ENCODE measurements around the gene LAMTOR1. TPM values are rescaled to one million over a fixed set of nuclear protein-coding genes. Genes with fewer than 3 reads are reported as not detected.

LAMTOR1 gene
- polyA plus RNA-seq, 2 of the 4 experiments (the other 2 are of a cell fraction) = 66.1 to 119 TPM

DNA sequence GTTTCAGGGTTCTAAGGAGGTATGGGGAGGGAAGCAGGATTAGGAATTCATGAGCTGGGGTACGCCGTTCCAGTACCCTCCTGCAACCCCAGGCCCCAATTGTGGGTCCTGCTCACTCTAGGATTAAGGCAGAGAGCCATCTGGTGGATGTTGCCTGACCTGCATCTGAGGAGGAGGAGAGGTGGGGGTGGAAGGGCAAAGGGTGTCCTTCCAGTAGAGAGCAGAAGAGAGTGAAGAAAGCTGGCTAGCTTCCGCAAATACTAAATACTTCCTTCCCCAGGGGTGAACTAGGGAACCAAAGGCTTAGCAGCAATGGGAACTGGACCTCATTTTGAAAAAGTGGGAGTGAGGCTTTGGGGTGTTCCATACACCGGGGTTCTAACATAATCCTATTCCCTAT is 11.8 kb downstream of the LAMTOR1 start:
- TF ChIP-seq RAD21 (conservative IDR thresholded peaks at IDR 0.05 in 1 of 2, IDR thresholded peaks at IDR 0.05 in 1 of 2) (peak; percentile 75 to 83), MAX (IDR thresholded peaks at IDR 0.05) (no peak), EP300 (IDR thresholded peaks at IDR 0.05) (no peak), NR3C1 (IDR thresholded peaks at IDR 0.05) (no peak), RCOR1 (IDR thresholded peaks at IDR 0.05; ENCODE audit: low read depth, low read length) (no peak), PHF8 (IDR thresholded peaks at IDR 0.05; ENCODE audit: borderline replicate concordance, low read depth) (no peak), MAZ (IDR thresholded peaks at IDR 0.05; ENCODE audit: borderline replicate concordance, low read depth, low read length) (no peak), SMC3 (IDR thresholded peaks at IDR 0.05) (peak; percentile 92), FOSL2 (IDR thresholded peaks at IDR 0.05) (no peak), FOSL2 (CRISPR knock-in tag; IDR thresholded peaks at IDR 0.05) (no peak), CBX2 (IDR thresholded peaks at IDR 0.05; ENCODE audit: borderline replicate concordance, low read depth) (no peak)
- TF ChIP-seq, protein P1, sequence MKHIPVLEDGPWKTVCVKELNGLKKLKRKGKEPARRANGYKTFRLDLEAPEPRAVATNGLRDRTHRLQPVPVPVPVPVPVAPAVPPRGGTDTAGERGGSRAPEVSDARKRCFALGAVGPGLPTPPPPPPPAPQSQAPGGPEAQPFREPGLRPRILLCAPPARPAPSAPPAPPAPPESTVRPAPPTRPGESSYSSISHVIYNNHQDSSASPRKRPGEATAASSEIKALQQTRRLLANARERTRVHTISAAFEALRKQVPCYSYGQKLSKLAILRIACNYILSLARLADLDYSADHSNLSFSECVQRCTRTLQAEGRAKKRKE (CRISPR knock-in tag; IDR thresholded peaks at IDR 0.05; ENCODE audit: low read depth) = no peak
- TF ChIP-seq, protein P2, sequence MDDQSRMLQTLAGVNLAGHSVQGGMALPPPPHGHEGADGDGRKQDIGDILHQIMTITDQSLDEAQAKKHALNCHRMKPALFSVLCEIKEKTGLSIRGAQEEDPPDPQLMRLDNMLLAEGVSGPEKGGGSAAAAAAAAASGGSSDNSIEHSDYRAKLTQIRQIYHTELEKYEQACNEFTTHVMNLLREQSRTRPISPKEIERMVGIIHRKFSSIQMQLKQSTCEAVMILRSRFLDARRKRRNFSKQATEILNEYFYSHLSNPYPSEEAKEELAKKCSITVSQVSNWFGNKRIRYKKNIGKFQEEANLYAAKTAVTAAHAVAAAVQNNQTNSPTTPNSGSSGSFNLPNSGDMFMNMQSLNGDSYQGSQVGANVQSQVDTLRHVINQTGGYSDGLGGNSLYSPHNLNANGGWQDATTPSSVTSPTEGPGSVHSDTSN (IDR thresholded peaks at IDR 0.05) = no peak
- TF ChIP-seq, protein P3, sequence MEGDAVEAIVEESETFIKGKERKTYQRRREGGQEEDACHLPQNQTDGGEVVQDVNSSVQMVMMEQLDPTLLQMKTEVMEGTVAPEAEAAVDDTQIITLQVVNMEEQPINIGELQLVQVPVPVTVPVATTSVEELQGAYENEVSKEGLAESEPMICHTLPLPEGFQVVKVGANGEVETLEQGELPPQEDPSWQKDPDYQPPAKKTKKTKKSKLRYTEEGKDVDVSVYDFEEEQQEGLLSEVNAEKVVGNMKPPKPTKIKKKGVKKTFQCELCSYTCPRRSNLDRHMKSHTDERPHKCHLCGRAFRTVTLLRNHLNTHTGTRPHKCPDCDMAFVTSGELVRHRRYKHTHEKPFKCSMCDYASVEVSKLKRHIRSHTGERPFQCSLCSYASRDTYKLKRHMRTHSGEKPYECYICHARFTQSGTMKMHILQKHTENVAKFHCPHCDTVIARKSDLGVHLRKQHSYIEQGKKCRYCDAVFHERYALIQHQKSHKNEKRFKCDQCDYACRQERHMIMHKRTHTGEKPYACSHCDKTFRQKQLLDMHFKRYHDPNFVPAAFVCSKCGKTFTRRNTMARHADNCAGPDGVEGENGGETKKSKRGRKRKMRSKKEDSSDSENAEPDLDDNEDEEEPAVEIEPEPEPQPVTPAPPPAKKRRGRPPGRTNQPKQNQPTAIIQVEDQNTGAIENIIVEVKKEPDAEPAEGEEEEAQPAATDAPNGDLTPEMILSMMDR (IDR thresholded peaks at IDR 0.05) = peak; percentile 86
- WGBS (ENCODE audit: missing lambda C conversion rate) = 28% methylated on average over 4 of the region's 4 CpGs
- no peak for FAIRE-seq
- POLR2A ChIA-PET = interaction anchor here (1.0 to 1.3 kb wide), 4 partner anchors 9 to 66 kb away, joined by 3 to 6 read pairs (median 3); partner anchors contain the start of gene ANAPC15
- H3K9me3 ChIP-seq = no peaks in the 10 kb centered on the region
- peak overlapping the region in 1 of 2 experiments; percentile 29; a peak in 2 of 6 replicates for H3K27ac ChIP-seq
- H3K4me2 ChIP-seq = no peak overlapping the region
- H3K4me3 ChIP-seq = no peak overlapping the region
- H3K4me1 ChIP-seq = peaks cover 6% of the 10 kb centered on the region
- peak; percentile 67 to 84 for DNase-seq (ENCODE audit: low read depth in 1 of 2, low spot score in 1 of 2)
- ATAC-seq = peak; percentile 94 to 95
- CTCF ChIA-PET = interaction anchor here (0.5 to 14.0 kb wide), 36 partner anchors 9 to 340 kb away, joined by 3 to 354 read pairs (median 4); partner anchors contain the start of genes LAMTOR1 and TOMT

DNA sequence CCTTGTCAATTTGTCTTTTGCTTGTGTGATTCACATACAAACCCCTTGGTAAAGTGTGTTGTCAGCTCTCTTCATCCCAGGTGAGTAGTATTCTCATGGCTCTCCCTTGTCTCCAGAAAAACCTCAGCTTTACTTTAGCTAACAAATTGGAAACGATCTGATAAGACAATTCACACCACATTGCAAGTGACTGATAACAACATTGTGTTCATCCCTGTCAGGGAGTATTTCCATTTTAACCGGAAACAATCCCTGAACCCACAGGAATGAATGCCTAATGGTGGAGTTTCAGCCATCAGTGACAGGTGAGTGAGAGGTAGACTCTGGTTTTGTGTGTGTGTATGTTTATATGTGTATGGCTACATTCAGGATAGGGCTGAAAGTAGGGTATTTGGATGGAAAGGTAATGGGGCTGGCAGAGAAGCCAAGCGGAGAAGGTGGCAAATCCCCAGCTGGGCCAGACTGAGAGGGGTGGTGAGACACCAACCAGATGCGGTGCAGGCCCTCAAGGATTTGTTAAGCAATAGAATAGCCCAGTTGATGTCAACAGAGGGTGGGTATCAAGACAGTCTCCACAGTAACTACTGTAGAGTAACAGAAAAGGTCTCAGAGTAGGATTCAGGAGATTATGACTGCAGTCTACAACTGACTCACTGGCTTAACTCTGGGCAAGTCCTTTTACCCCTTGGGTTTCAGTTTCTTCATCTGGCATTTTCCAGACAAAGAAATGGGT is 14.9 kb downstream of the LAMTOR1 start:
- no peak for FAIRE-seq
- WGBS (ENCODE audit: missing lambda C conversion rate) = 89% methylated on average over 4 of the region's 4 CpGs

More for the DNA sequence above, 14.9 kb downstream of the LAMTOR1 start:
- ChIA-PET POLR2A (no interaction called here), CTCF (interaction anchor here (1.8 to 5.4 kb wide), 2 partner anchors 10 to 63 kb away, joined by 4 to 52 read pairs; no protein-coding TSS in a partner anchor)
- H3K27ac ChIP-seq = no peak overlapping the region
- no peaks in the 10 kb centered on the region for H3K9me3 ChIP-seq
- no peak overlapping the region for H3K4me2 ChIP-seq
- H3K4me3 ChIP-seq = no peak overlapping the region
- no peak for ATAC-seq
- peaks cover 6% of the 10 kb centered on the region for H3K4me1 ChIP-seq
- TF ChIP-seq FOSL2 (IDR thresholded peaks at IDR 0.05) (no peak), FOSL2 (CRISPR knock-in tag; IDR thresholded peaks at IDR 0.05) (no peak), REST (IDR thresholded peaks at IDR 0.05) (no peak), JUN (IDR thresholded peaks at IDR 0.05) (no peak), HOXB13 (CRISPR knock-in tag; IDR thresholded peaks at IDR 0.05; ENCODE audit: low read depth) (no peak), MAX (IDR thresholded peaks at IDR 0.05) (no peak)
- TF ChIP-seq, protein P4, sequence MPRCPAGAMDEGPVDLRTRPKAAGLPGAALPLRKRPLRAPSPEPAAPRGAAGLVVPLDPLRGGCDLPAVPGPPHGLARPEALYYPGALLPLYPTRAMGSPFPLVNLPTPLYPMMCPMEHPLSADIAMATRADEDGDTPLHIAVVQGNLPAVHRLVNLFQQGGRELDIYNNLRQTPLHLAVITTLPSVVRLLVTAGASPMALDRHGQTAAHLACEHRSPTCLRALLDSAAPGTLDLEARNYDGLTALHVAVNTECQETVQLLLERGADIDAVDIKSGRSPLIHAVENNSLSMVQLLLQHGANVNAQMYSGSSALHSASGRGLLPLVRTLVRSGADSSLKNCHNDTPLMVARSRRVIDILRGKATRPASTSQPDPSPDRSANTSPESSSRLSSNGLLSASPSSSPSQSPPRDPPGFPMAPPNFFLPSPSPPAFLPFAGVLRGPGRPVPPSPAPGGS (IDR thresholded peaks at IDR 0.05) = no peak
- no peak for DNase-seq (ENCODE audit: low read depth in 1 of 2, low spot score in 1 of 2)
